Right lobe of liver (tissue), 6 donors: Measurements from ENCODE around the gene RIMS4. TPM values are rescaled to one million over a fixed set of nuclear protein-coding genes. Genes with fewer than 3 reads are reported as not detected.

Experiments
- ATAC-seq, 4 donors: fragments of 200-7000 bp; cut with Tn5 transposase; one replicate each; pipeline ENCODE4 v1.9.1; 2020; ENCODE audit warnings: mild to moderate bottlenecking in 4 of 4, moderate library complexity in 4 of 4
- DNase-seq, 3 donors: peaks; one replicate each; pipeline ENCODE4 v3.0.0-alpha.2; 2020
- H3K27ac ChIP-seq, 3 donors: fragments of 200-600 bp; one replicate each; pipeline ENCODE4 v1.8.0; 2022
- H3K27me3 ChIP-seq, 2 donors: fragments of 200-600 bp; one replicate each; pipeline ENCODE4 v1.8.0; 2022
- H3K36me3 ChIP-seq, 4 donors: fragments of 200-600 bp; sonication (generic) in 1 of 4; one replicate each; pipeline versions ENCODE4 v1.5.1 to v1.8.0; 2017 to 2022; ENCODE audit warnings: control low read depth in 1 of 4
- H3K4me1 ChIP-seq, 4 donors: fragments of 200-600 bp; sonication (generic) in 1 of 4; one replicate each; pipeline versions ENCODE4 v1.5.1 to v1.8.0; 2017 to 2022; ENCODE audit warnings: control low read depth in 1 of 4
- H3K4me3 ChIP-seq, 3 donors: fragments of 200-600 bp; one replicate each; pipeline ENCODE4 v1.8.0; 2022
- H3K9me3 ChIP-seq, 4 donors: fragments of 200-600 bp; sonication (generic) in 1 of 4; one replicate each; pipeline versions ENCODE4 v1.5.1 to v1.8.0; 2017 to 2022; ENCODE audit warnings: control low read depth in 1 of 4
- CTCF ChIP-seq, 4 donors: fragments of 200-600 bp in 3 of 4; fragments of 450-650 bp in 1 of 4; IDR thresholded peaks; one replicate each; pipeline versions ENCODE4 v1.5.1 to v1.8.0; 2016 to 2022; ENCODE audit warnings: antibody characterized with exemption in 4 of 4, mild to moderate bottlenecking in 2 of 4
- POLR2A ChIP-seq: fragments of 450-650 bp; IDR thresholded peaks from one replicate; pipeline ENCODE4 v1.6.1; 2017; ENCODE audit warnings: antibody characterized with exemption, mild to moderate bottlenecking
- WGBS: methylation state at CpG from one replicate; pipeline ENCODE4 v1.1.6; 2018; ENCODE audit warnings: low coverage, low lambda C conversion rate; ENCODE audit not compliant: insufficient coverage; ENCODE audit errors: missing lambda C conversion rate; 5-methylcytosine and 5-hydroxymethylcytosine counted together
- intact Hi-C, 2 donors: fragments of 100-400 bp; cut with DNase I; formaldehyde crosslinking; loops; one replicate each; pipeline versions ENCODE4 v1.11.2 to v1.14.1; 2022
- total RNA-seq, 6 experiments: library from RNA; depleted of rRNA in 2 of 6; stranded (reverse); fragments of >200 nt in 2 of 6; fragmentation: NEBNext Ultra II Directional in 3 of 6; extraction: Animal tissue kit (Norgen Biotek cat#: 25700) in 3 of 6; gene quantifications; one replicate each; pipeline versions ENCODE4 v1.1.0 to v1.2.4, GENCODE V29; 2016 to 2023
- donor health status: DM: no; HTN: yes; CAD: no.
- donor health status: DM: no; HTN: no; CAD: no.
- donor health status: DM: no; HTN: no; CAD: no.
- donor health status: DM: no; HTN: yes; CAD: no.
- donor health status: DM: no; HTN: yes; CAD: no.

The RIMS4 gene
- total RNA-seq, 6 experiments from 2014 or later = not detected

GRCh38 chr20:44800391-44801046, 9.8 kb downstream of the RIMS4 start:
- no peak for DNase-seq
- TF ChIP-seq POLR2A = no peak
- no peak for TF ChIP-seq CTCF (IDR thresholded peaks at IDR 0.05)
- no peaks in the 10 kb centered on the region for H3K4me1 ChIP-seq
- H3K27me3 ChIP-seq = no peaks in the 10 kb centered on the region
- H3K27ac ChIP-seq = no peak overlapping the region
- intact Hi-C loops = no loop called here
- H3K36me3 ChIP-seq = no peaks in the 10 kb centered on the region
- WGBS = 55% methylated on average over 4 of the region's 8 CpGs
- no peaks in the 10 kb centered on the region for H3K9me3 ChIP-seq
- no peak overlapping the region for H3K4me3 ChIP-seq
- no peak for ATAC-seq

GRCh38 chr20:44799691-44800090, 10.7 kb downstream of the RIMS4 start:
- TF ChIP-seq CTCF (IDR thresholded peaks at IDR 0.05) = no peak
- no peak for TF ChIP-seq POLR2A
- H3K4me3 ChIP-seq = no peak overlapping the region
- no peaks in the 10 kb centered on the region for H3K4me1 ChIP-seq
- no peaks in the 10 kb centered on the region for H3K36me3 ChIP-seq
- intact Hi-C loops = no loop called here
- DNase-seq = no peak
- H3K9me3 ChIP-seq = no peaks in the 10 kb centered on the region
- no peaks in the 10 kb centered on the region for H3K27me3 ChIP-seq
- WGBS = 58% methylated on average over 4 of the region's 5 CpGs
- ATAC-seq = no peak
- H3K27ac ChIP-seq = no peak overlapping the region

- intact Hi-C loops = no loop called here
- Histone ChIP-seq H3K9me3 (no peaks in the 10 kb centered on the region), H3K27ac (no peak overlapping the region), H3K27me3 (no peaks in the 10 kb centered on the region), H3K4me3 (no peak overlapping the region), H3K4me1 (no peaks in the 10 kb centered on the region), H3K36me3 (no peaks in the 10 kb centered on the region)
- WGBS = 90% methylated on average over 3 of the region's 3 CpGs
- no peak for DNase-seq
- TF ChIP-seq POLR2A = no peak
- TF ChIP-seq CTCF (IDR thresholded peaks at IDR 0.05) = no peak
- ATAC-seq = no peak
Measured at GRCh38 chr20:44796758-44797457, 13.4 kb downstream of the RIMS4 start.

GRCh38 chr20:44796311-44796710, 14.0 kb downstream of the RIMS4 start:
- intact Hi-C loops = no loop called here
- H3K27me3 ChIP-seq = no peaks in the 10 kb centered on the region
- DNase-seq (no peak), ATAC-seq (no peak)
- no peak overlapping the region for H3K4me3 ChIP-seq
- H3K4me1 ChIP-seq = no peaks in the 10 kb centered on the region
- no peak overlapping the region for H3K27ac ChIP-seq
- H3K9me3 ChIP-seq = no peaks in the 10 kb centered on the region
- no peaks in the 10 kb centered on the region for H3K36me3 ChIP-seq
- TF ChIP-seq CTCF (IDR thresholded peaks at IDR 0.05) = no peak
- TF ChIP-seq POLR2A = no peak
